Nephron (organoid): Measurements from ENCODE around the gene MBD5.

ENCODE experiments used
- H3K27ac Mint-ChIP-seq, 3 experiments: 2 replicates each; pipeline ENCODE4 v1.8.0; 2020; ENCODE audit warnings: mixed read lengths in 3 of 3, mild to moderate bottlenecking in 2 of 3, moderate library complexity in 1 of 3
- H3K27me3 Mint-ChIP-seq: 2 replicates; pipeline ENCODE4 v1.8.0; 2021; ENCODE audit warnings: low read depth, mild to moderate bottlenecking, moderate library complexity, mixed read lengths
- H3K36me3 Mint-ChIP-seq: 2 replicates; pipeline ENCODE4 v1.8.0; 2020; ENCODE audit warnings: low read depth, mixed read lengths
- H3K4me1 Mint-ChIP-seq: 2 replicates; pipeline ENCODE4 v1.8.0; 2020; ENCODE audit warnings: mixed read lengths
- H3K4me3 Mint-ChIP-seq, 3 experiments: 2 replicates each; pipeline ENCODE4 v1.8.0; 2020; ENCODE audit warnings: mild to moderate bottlenecking in 3 of 3, mixed read lengths in 3 of 3, moderate library complexity in 2 of 3
- H3K9me3 Mint-ChIP-seq: 2 replicates; pipeline ENCODE4 v1.8.0; 2020; ENCODE audit warnings: mixed read lengths
- TF ChIP-seq, protein P1 (sequence below), 3 experiments: fragments of 200-600 bp; sonication (generic); IDR thresholded peaks; one replicate each; pipeline ENCODE4 v1.5.0; 2021; ENCODE audit warnings: antibody characterized with exemption in 3 of 3; ENCODE audit not compliant: unreplicated experiment in 3 of 3

The MBD5 gene

DNA sequence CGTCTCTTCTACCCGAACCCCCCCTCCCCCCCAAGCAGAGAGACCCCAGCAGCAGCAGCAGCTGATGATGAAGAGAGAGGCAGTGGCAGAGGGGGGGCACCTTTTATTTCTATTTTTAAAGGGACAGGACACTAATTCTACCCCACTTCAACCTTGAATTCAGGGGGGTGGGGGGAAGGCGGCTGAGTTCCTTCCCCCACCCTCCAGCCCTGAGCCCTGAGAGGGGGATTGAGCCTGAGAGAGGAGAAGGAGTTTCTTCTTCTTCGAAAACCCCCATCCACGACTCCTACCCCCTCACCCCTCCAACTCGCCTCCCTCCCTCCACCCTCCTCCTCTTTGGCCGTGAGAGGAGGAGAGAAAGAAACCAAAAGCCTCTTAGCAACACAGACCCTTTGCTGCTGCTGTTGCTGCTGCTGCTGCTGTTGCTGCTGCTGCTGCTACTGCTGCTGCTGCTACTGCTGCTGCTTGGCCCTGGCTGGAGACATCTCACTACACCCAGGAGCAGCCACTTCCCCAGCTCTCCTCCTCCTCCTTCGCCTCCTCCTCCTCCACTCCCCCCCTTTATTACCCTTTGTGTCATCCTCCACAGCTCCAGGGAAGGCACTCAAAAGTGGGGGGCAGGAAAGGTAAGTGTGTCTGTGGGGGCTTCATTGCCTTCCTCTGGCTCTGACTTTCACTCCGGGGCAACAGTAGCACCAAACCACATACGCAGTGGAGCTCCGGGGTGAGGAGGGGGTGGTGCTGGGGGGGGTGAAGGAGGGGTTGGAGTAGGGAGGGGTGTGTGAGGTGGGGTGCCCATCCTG, at the start of gene MBD5:
MBD5 (plus strand) TSS at position 33 of the 803 bp plus-strand sequence.
- Mint-ChIP-seq H3K9me3 (no peaks in the 10 kb centered on the region), H3K27ac (peak within 1 kb of the TSS; percentile 95 to 98 (median 98)), H3K27me3 (no peaks in the 10 kb centered on the region), H3K4me3 (peak within 1 kb of the TSS; percentile 98 to 99 (median 99)), H3K4me1 (peaks cover 48% of the 10 kb centered on the region), H3K36me3 (peaks cover 7% of the 10 kb centered on the region)
- TF ChIP-seq, protein P1, sequence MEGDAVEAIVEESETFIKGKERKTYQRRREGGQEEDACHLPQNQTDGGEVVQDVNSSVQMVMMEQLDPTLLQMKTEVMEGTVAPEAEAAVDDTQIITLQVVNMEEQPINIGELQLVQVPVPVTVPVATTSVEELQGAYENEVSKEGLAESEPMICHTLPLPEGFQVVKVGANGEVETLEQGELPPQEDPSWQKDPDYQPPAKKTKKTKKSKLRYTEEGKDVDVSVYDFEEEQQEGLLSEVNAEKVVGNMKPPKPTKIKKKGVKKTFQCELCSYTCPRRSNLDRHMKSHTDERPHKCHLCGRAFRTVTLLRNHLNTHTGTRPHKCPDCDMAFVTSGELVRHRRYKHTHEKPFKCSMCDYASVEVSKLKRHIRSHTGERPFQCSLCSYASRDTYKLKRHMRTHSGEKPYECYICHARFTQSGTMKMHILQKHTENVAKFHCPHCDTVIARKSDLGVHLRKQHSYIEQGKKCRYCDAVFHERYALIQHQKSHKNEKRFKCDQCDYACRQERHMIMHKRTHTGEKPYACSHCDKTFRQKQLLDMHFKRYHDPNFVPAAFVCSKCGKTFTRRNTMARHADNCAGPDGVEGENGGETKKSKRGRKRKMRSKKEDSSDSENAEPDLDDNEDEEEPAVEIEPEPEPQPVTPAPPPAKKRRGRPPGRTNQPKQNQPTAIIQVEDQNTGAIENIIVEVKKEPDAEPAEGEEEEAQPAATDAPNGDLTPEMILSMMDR (IDR thresholded peaks at IDR 0.05; ENCODE audit: unreplicated experiment in 3 of 3): no peak

DNA sequence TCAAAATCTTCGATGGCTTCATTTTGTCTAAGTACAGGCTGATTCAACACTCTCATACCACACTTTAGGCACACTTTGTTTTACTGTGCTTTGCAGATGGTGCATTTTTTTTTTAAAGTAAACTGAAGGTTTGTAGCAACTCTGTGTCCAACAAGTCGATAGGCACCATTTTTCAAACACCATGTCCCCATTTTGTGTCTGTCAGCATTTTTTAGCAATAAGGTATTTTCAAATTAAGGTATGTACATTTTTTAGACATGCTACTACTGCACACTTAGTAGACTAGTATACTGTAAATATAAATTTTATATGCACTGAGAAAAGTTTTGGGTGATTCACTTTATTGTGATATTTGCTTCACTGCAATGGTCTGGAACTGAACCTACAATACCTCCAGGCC, 44.8 kb upstream of the MBD5 start:
- peaks cover 45% of the 10 kb centered on the region for H3K36me3 Mint-ChIP-seq
- no peak overlapping the region for H3K4me3 Mint-ChIP-seq
- H3K9me3 Mint-ChIP-seq: peaks cover 19% of the 10 kb centered on the region
- TF ChIP-seq, protein P1 (IDR thresholded peaks at IDR 0.05; ENCODE audit: unreplicated experiment in 3 of 3): no peak
- H3K4me1 Mint-ChIP-seq: no peaks in the 10 kb centered on the region
- H3K27ac Mint-ChIP-seq: peak overlapping the region in 1 of 3 experiments; percentile 14
- no peaks in the 10 kb centered on the region for H3K27me3 Mint-ChIP-seq

DNA sequence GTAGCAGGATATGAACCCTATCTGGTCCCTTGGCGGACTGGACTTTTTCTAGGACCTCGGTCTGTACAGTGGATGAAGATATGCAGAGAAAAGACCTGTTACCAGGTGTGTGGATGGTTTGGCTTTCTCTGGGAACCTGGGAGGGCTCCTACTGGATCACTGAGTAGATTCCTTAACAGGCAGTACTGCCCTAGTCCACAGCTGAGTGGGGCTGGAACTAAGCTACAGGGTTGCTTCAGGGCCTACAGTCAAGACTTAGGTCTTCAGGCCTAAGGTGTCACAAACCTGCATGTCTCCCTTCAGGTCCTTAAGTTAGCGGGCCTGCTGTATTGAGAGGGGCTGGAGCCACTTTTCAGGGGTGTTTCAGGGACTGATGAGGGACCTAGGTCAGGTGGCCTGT, 43.2 kb upstream of the MBD5 start:
- Mint-ChIP-seq H3K9me3 (peaks cover 19% of the 10 kb centered on the region), H3K36me3 (peaks cover 39% of the 10 kb centered on the region), H3K4me1 (no peaks in the 10 kb centered on the region), H3K27ac (no peak overlapping the region), H3K4me3 (no peak overlapping the region), H3K27me3 (no peaks in the 10 kb centered on the region)
- TF ChIP-seq, protein P1 (IDR thresholded peaks at IDR 0.05; ENCODE audit: unreplicated experiment in 3 of 3): no peak

DNA sequence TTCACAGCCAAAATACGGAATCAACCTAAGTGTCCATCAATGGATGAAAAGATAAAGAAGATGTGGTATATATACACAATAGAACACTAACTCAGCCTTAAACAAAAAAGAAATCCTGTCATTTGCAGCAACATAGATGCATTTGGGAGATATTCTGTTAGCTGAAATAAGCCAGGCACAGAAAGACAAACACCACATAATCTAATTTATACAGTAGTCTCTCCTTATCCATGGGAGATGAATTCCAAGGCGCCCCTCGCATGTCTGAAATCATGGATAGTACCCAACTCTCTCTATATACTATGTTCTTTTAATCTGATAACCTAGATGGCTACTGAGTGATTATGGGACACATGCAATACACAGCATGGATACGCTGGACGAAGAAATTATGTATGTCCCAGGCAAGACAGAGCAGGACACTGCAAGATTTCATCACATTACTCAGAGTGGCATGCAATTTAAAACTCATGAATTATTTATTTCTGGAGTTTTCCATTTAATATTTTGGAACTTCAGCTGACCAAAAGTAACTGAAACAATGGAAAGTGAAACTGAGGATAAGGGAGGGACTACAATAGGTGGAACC, 39.9 kb upstream of the MBD5 start:
- TF ChIP-seq, protein P1 (IDR thresholded peaks at IDR 0.05; ENCODE audit: unreplicated experiment in 3 of 3): no peak
- H3K4me1 Mint-ChIP-seq: no peaks in the 10 kb centered on the region
- no peak overlapping the region for H3K4me3 Mint-ChIP-seq
- H3K27me3 Mint-ChIP-seq: no peaks in the 10 kb centered on the region
- H3K27ac Mint-ChIP-seq: no peak overlapping the region
- peaks cover 33% of the 10 kb centered on the region for H3K36me3 Mint-ChIP-seq
- H3K9me3 Mint-ChIP-seq: peaks cover 19% of the 10 kb centered on the region

DNA sequence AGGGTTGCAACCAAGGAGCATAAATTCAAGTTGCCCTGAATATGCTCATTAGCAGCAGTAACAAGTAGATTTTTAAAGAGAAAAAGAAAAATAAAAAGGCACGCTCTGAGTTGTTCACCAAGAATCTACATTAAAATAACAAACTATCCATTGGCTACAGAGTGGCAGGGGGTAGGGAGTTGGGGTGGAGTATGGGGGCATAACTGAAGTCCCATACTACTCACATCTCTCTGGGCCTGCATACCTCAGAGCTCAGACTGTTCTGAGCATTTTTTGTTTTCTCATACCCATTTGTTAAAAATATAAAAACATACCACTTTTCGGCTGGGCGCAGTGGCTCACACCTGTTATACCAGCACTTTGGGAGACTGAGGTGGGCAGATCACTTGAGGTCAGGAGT, 31.8 kb upstream of the MBD5 start:
- H3K36me3 Mint-ChIP-seq: peaks cover 7% of the 10 kb centered on the region
- H3K27ac Mint-ChIP-seq: no peak overlapping the region
- no peaks in the 10 kb centered on the region for H3K27me3 Mint-ChIP-seq
- H3K9me3 Mint-ChIP-seq: peaks cover under 1% of the 10 kb centered on the region
- H3K4me1 Mint-ChIP-seq: no peaks in the 10 kb centered on the region
- no peak overlapping the region for H3K4me3 Mint-ChIP-seq
- TF ChIP-seq, protein P1 (IDR thresholded peaks at IDR 0.05; ENCODE audit: unreplicated experiment in 3 of 3): no peak
